HUDEP-2 (cell line): Measurements from ENCODE around the gene BCL7A.
"Not testable (repeated sequence)": the region's sequence is repeated elsewhere in the genome, so short reads cannot be mapped to it uniquely, and the experiment has no call there.

Experiments used
- DNase-seq, 76 experiments: peaks; one replicate each; lab custom pipeline; 2025; ENCODE audit not compliant: unreplicated experiment in 76 of 76; lab: John Stamatoyannopoulos, UW

Gene BCL7A

DNA sequence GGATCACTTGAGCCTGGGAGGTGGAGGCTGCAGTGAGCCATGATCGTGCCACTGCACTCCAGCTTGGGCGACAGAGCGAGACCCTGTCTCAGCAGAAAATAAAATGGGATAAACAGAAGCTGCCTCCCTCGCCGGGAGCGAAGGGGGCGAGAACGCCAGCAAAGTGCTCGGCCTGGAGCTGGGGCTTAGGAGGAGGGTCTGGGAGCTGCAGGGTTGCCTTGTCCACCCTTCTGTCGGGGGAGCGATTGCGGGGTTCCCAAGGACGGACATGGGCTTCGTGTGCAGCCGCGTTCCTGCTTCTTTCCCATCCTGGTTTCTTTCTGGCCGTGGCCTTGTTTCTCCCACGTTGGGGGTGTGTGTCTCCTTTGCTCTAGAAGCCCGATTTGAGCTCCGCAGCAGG is 29.0 kb downstream of the BCL7A start:
- no peak for DNase-seq

DNA sequence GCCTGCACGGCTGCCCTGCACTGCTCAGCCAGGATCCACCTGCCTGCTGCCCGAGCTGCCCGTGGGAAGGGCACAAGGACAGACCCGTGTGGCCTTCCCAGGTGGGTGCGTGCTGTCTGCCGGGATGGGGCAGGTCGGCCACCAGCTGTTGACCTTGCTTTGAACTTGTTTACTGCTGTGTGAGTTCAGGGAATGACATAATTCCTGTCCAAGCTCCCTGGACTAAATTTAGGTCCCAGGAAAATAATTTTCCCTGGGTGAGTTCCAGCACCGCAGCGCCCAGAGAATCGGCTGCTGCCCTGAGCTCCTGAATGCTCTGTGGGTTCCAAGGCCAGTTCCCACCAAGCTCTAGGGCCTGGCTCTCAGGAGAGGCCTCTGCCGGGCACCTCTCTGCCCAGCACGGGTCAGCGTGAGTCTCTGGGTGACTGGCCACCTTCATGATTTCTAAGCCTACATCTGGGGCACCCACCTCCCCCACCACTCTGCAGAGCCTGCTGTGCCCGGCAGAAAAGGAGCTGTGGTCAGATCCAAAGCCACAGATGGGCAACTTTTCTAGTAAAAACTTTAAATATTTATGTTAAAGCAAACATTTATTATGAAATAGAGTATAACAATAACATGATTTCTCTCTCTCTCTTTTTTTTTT is 29.7 kb downstream of the BCL7A start:
- DNase-seq: no peak

DNA sequence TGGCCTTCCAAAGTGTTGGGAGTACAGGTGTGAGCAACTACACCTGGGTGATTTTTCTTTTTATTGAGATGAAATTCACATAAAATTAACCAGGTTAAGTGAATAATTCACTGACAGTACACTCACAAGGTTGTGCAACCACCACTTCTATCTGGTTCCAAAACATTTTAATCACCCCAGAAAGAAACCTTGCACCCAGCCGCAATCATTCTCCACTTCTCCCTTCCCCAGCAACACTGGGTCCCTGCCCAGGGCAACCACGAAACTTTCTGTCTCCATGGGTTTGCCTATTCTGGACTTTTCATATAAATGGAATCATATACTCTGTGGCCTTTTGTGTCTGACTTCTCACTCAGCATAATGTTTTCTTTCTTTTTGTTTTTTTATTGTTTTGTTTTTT is 30.6 kb downstream of the BCL7A start:
- DNase-seq: no peak

DNA sequence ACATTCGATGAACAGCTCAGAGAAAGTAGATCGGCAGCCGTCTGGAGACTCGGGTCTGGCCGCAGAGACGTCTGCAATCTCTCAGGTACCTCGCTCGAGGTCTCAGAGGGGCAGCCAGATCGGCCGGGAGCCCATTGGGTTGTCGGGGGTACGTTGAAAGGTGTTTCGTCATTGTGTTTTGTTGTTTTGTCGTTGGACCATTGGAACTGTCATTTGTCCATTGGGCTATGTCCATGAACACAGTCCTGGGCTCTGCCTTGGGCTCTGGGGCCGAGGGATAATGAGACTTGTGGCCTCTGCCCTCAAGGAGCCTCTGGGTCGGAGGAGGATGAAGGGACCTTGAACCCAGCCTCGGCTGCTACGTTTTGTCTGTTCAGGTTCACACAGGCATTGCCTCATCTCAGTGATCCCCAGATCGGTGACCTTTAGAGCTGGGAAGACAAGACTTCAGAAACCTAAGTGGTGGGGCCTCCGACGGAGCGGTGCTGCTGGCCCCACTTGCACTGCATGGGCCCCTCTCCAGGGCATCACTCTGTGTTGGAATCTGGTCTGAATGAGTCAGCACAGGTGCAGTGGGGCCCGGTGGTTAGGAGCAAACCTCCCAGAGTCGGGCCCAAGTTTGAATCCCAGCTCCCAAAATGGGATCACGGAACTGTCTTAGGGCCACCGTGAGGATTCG is 33.3 kb downstream of the BCL7A start:
- DNase-seq: no peak

DNA sequence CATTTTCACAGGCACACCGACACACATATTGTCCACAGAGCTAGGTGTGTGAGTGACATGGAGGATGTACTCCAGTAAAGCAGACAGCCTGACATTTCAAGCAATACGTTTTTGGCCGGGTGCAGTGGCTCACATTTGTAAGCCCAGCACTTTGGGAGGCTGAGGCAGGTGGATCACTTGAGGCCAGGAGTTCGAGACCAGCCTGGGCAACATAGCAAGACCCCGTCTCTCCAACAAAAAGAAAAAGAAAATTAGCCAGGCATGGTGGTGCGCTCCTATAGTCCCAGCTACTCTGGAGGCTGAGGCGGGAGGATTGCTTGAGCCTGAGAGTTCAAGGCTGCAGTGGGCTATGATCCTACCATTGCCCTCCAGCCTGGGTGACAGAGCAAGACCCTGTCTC is 34.7 kb downstream of the BCL7A start:
- DNase-seq: not testable (repeated sequence)

DNA sequence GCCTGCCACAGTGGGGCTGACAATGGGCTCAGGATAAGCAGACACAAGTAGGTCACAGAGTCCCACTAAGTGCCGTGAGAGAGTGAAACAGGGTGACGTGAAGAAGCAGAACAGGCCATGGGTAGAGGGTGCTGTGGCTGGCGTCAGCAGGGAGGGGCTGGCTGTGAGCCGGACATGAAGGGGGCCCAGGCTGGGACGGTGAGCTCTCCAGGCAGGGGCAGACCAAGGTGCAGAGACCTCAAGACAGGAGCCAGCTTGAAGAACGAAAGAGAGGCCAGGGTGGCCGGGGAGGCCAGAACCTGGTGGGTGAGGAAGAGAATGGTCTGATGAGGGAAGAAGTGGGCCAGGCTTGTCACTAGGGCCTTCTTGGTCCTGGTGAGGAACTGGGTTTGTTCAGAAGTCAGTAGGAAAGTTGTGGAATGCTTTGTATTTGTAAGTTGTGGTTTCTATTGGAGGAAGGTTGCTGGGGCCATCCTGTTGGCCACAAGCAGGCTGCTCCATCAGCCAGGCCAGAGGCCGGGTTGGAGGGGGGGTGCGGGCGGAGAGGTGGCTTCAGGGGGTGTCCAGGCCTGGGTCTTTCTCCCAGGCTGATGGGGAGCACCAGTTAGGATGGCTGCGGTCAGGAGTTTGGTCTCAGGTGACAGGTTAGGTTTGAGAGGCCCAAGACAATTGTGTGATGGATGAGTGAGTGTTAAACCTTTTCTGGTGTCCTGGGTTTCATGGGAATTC is 35.5 kb downstream of the BCL7A start:
- no peak for DNase-seq

DNA sequence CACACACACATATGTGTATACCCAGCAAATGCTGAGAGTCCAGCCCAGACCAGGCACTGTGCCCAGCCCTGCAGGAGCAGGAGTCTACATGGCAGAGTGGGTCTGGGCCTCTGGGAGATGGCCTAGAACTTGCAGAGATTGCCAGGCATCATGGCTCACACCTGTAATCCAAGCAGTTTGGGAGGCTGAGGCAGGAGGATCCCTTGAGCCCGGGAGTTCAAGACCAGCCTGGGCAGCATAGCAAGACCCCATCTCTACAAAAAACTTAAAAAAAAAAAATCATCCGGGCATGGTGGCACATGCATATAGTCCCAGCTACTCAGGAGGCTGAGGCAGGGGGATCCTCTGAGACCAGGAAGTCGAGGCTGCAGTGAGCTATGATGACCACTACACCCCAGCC is 36.1 kb downstream of the BCL7A start:
- no peak for DNase-seq

DNA sequence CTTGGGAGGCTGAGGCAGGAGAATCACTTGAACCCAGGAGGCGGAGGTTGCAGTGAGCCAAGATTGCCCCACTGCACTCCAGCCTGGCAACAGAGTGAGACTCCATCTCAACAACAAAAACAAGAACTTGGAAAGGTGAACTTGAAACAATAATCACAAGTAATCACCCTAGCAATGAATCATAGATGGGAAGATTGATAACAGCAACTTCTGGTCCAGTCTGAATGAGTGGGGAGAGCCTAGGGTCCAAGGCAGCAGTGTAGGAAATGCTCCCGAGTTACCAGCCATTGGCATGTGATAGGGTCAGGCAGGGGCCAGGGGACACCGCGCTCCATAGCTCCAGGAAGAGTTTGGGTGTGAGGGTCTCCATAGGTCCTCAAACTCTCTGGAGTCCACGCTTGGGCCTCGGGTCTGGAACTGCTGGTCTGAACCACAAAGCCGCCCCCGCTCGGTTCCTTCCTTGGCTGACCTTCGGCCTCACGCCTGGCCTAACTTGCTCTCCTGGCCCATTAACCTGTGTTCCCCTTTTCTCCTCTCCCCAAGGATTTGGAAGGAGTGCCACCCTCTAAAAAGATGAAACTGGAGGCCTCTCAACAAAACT is 37.0 kb downstream of the BCL7A start:
- DNase-seq: no peak

DNA sequence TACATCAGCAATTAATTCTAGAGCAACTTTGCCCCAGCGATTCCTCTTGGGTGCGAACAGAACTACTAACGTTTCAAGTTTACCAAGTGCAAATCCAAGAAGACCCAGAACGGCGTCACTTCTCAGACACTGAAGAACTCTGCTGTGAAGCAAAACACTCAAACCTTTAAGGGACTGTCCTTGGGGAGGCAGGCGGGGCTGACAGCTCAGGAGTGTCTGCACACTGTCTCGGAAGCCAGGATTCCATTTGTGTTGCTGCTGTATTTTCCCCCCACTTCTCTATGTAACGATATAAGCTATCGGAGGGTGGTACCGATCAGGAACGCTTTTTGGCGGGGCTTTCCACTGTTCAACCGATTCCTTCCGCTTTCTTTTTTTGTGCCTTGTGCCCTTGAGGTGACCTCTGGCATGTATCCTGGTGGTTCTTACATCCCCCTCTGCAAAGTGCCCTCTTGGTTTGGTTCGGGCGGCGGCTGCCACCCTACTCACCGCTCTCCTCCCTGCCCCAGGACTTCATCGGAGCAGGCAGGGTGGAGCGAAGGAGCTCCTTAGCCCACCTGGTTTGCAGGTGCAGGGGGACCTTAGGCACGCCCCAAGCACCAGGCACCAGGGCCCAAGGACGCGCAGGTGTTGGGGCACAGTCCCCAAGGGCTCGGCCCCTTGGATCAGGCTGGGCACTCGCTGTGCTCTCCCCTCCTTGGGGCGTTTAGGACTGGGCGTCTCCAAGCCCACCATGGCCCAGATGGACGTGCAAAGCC is 37.7 kb downstream of the BCL7A start:
- no peak for DNase-seq

DNA sequence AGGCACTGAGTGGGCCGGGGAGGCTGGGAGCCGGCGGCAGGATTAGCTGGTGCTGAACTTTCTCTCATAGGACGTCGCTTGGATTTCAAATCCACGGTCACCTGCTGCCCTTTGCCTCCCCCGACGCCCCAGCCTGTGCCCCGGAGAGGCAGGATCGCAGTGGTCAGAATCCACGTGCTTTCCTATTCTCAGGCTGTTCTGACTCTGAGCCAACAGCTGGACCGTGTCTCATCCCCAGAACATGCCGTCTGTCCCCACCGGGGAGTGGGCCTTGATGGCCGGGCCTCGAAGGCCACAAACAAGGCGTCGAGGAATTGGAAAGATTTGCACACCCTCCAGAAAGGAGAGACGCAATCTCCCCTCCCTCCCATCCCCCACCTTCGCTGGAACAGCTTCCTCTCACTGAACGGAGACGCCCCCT is 38.4 kb downstream of the BCL7A start:
- DNase-seq: no peak

DNA sequence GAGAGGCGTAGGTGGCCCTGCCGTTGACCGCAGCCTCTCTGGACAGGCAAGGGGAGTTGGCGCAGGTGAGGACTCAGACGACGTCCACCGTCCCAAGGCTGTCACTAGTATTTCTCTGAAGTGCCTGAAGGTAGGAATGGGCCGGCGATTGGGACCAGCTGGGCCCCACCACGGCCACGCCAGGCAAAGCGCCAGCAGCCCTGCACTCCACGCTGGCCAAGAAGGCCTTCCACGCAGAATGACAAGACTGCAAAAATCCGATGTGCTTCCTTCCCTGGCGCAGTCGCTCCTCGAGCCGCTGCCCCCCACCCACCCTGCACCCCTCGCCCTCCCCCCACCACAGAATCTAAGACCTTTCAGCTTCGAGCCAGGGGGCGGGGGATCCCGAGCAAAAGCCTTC is 39.6 kb downstream of the BCL7A start:
- no peak for DNase-seq

DNA sequence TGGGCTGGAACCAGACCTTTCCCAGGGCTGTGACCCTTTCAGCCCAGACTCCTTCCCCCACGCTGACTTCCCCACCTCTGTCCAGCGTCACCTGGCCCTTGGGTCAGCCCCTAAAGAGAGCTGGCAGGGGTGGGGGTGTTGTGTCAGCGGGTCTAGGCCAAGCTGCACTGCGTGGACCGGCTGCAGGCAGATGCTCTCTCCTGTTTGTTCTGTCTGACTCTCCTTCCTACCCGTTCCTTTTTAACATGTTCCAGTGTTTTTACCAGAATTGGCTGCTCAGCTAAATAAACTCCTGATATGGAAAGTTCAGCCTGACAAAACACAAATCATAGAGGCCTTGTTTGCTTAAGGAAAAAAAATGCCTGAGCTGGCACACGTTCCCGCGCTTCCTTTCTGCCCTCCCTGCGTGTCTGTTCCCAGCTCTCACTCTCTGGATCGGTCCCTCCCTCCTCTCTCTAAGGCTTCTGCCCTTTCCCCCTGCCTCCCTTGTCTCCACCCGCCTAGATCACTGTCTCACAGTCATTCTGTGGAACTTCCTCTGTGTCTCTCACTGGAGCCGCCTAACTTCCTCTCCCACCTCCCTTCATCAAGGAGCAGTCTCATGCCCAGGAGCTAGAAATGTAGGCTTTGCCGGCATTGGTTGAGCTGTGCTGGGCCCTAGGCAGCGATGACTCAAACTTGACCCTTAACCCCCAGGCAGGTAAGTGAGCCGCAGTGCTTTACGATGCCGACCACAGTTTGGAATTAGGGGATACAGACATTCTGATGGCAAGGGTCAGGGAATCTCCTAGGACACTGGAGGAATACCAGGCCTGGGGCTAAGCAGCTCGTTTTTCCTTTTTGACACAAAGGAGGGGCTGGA is 41.4 kb downstream of the BCL7A start:
- peak in 2 of 76 experiments; percentile 11 to 20 for DNase-seq

DNA sequence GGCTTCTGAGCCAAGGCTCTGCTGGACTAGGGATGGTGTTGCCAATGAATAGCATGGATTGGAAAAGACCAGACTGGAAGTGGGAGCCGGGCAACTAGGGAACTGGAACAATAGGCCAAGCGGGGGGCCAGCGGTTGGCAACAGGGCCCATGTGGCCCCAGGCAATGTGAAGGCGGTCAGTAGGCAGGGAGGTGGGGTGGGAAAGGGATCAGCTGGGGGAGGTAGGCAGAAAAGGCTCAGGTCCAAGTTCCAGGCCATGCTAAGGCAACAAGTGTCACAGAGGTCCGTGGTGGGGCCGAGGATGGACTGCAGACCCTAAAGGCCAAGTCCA is 42.0 kb downstream of the BCL7A start:
- peak in 1 of 76 experiments; percentile 39 for DNase-seq

DNA sequence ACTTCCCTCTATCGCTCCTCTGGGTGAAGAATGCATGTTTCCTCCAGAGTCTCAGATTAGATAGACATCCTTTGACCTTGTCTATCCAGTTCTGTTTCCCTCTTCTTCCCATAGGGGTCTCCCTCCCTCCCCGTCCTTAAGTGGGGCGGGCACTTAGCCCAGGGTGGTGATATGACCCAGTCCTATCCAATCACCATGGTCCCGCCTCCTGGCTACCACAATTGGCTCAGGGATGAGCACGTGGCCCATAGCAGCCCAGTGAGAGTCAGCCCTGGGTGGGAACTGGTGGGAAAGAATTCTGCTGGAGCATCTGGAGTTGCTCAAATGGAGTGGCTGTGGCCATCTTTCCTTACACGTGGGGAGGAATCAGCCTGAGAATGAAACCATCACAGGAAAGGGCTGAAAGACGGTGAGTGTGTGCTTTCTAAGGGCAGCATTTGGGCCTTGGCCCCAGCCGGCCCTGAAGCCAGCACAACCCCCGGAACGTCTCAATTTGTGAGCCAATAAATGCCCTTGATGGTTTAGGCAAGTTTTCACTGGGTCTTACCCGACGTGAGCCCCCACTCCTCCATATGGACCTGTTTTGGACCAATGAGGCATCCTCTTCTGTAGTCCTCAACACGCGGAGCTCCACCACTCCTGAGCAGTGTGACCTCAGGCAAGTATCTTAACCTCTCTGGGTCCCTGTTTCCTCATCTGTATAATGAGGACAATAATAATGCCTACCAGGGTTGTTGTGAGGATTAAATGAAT is 42.5 kb downstream of the BCL7A start:
- peak in 75 of 76 experiments; percentile 19 to 97 (median 91) for DNase-seq

DNA sequence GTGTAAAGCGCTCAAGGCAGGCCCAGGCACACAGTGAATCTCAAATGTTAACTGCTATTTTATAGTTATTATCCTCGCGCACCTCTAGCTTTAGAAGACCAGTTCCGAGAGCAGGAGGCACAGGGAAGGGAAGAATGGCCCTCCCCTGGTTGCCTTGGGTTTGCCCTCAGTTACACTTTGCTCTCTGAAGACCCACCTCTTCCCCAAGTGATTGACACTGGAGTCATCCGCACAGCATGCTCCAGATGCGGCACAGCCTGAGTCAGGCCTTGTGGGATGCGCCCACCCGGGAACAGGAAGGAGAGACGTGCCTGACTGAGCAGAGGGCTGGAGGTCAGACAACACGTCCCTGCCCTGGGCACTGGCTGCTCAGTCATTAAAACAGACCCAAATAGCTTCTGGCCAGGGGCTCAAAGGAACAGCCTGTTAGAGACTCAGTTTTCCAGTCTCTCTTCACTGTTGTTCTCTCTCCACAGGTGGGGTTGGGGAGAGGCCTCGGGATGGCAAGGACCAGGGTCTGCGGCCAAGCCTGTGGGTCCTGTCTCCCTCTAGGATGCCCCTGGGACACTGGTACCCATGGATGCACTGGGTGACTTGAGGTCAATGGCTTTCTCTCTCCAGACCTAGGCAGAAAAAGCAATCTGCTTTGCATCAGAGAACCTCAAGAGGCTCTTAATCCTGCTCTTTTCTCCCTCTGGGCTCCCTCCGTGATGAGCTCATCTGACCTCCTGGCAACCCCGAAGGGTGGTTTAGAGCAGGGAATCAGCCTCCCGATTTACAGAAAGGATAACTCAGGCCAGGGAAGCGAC is 43.3 kb downstream of the BCL7A start:
- DNase-seq: peak in 46 of 76 experiments; percentile 6 to 79 (median 36)

DNA sequence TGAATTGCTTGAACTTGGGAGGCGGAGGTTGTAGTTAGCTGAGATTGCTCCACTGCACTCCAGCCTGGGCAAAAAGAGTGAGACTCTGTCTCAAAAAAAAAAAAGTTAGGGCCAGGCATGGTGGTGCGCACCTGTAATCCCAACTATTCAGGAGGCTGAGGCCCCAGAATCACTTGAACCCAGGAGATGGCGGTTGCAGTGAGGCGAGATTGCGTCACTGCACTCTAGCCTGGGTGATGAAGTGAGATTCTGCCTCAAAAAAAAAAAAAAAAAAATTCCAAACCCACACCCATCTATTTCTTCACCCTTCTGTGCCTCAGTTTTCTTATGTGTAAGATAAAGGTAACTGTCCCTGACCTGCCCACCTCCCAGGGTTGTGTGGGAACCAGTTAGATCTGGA is 45.9 kb downstream of the BCL7A start:
- no peak for DNase-seq

DNA sequence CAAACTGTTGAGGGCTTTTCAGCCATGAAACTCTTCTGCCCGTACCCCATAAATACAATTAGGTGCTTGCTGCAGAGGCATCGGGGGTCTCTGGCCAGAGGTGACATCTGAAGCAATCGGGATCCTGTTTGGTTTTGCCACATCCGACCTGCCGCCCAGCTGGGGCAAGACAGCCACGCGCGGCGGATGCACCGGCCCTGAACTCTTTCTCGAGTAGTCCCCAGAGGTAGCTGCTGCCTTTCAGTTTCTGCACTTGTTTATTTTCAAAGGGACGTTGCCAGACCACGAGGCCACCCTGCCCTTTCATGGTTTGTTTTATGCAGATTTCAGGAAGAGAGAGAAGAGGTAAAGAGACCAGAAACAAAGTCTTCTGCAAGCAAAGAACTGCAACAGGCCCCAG is 46.3 kb downstream of the BCL7A start:
- no peak for DNase-seq
